Fibroblast of the conjunctiva (primary cell): ENCODE measurements around the gene HSPB6.

Source experiments
- DNase-seq: peaks from one replicate; pipeline ENCODE4 v3.0.0-alpha.2; 2010; ENCODE audit warnings: low read depth

The HSPB6 gene

DNA sequence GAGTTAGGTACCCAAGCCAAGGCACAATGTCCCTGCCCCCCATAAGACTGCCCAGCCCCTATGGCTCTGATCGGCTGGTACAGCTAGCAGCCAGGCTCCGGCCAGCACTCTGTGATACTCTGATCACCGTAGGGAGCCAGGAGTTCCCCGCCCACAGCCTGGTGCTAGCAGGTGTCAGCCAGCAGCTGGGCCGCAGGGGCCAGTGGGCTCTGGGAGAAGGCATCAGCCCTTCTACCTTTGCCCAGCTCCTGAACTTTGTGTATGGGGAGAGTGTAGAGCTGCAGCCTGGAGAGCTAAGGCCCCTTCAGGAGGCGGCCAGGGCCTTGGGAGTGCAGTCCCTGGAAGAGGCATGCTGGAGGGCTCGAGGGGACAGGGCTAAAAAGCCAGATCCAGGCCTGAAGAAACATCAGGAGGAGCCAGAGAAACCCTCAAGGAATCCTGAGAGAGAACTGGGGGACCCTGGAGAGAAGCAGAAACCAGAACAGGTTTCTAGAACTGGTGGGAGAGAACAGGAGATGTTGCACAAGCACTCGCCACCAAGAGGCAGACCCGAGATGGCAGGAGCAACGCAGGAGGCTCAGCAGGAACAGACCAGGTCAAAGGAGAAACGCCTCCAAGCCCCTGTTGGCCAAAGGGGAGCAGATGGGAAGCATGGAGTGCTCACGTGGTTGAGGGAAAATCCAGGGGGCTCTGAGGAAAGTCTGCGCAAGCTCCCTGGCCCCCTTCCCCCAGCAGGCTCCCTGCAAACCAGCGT lies 42.1 kb downstream of the HSPB6 start:
- DNase-seq = no peak

- no peak for DNase-seq
Measured at GRCh38 chr19:35713904-35714495, 42.8 kb downstream of the HSPB6 start.

DNA sequence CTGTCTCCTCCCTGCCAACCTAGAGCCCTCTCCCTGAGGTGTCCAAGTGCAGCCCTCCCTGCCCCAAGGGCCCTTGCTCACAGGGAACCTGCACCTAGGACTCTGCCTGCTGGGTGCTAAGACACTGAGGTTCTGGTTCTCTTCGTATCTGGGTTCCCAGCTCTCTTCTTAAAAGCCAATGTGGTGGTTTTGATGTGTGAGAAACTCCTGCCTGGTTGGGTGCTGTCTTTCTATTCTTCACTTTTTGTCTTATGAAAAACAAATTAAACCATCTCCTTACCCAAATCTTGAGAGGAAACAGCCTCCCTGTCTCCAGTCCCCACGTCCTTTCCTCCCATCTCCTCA lies 43.4 kb downstream of the HSPB6 start:
- DNase-seq = no peak

GRCh38 chr19:35712567-35713505 lies 44.0 kb downstream of the HSPB6 start:
- no peak for DNase-seq

- DNase-seq = no peak
Measured at GRCh38 chr19:35710784-35711723, 45.8 kb downstream of the HSPB6 start.

- DNase-seq = no peak
Measured at GRCh38 chr19:35708391-35708790, 48.4 kb downstream of the HSPB6 start.
